CD4-positive, alpha-beta memory T cell (primary cell): ENCODE measurements around the gene GPR107. TPM values are rescaled to one million over a fixed set of nuclear protein-coding genes. Genes with fewer than 3 reads are reported as not detected.

Source experiments
- CTCF ChIA-PET: fragments of 350-600 bp; sonication (Branson Sonifier 250); formaldehyde crosslinking; loops from one replicate; lab custom pipeline; 2021; ENCODE audit warnings: inconsistent platforms; ENCODE audit not compliant: partially characterized antibody; lab: Charles Lee
- POLR2A ChIA-PET: fragments of 350-600 bp; sonication (Branson Sonifier 250); formaldehyde crosslinking; loops from one replicate; lab custom pipeline; 2021; ENCODE audit not compliant: partially characterized antibody; lab: Charles Lee
- DNase-seq, 5 donors: peaks; one replicate each; pipeline versions ENCODE4 v3.0.0 to v3.0.0-alpha.2; 2020 to 2022; ENCODE audit warnings: mixed read lengths in 1 of 5
- H3K27ac ChIP-seq: one replicate; pipeline ENCODE4 v1.7.0; 2013; ENCODE audit warnings: low read depth, low read length
- H3K27me3 ChIP-seq: 2 replicates; pipeline ENCODE4 v1.7.0; 2013; ENCODE audit warnings: mild to moderate bottlenecking, low read length, moderate library complexity; ENCODE audit not compliant: insufficient read depth
- H3K36me3 ChIP-seq: 2 replicates; pipeline ENCODE4 v1.7.0; 2013; ENCODE audit warnings: mild to moderate bottlenecking, low read length, moderate library complexity; ENCODE audit not compliant: insufficient read depth
- H3K4me1 ChIP-seq: 2 replicates; pipeline ENCODE4 v1.7.0; 2013; ENCODE audit warnings: mild to moderate bottlenecking, low read length, moderate library complexity; ENCODE audit not compliant: insufficient read depth
- H3K4me3 ChIP-seq, 2 donors: one replicate each; pipeline ENCODE4 v1.7.0; 2013; ENCODE audit warnings: low read length in 2 of 2, mild to moderate bottlenecking in 1 of 2
- H3K9me3 ChIP-seq, 2 donors: one replicate each; pipeline ENCODE4 v1.7.0; 2013; ENCODE audit warnings: low read length in 2 of 2, control low read depth in 1 of 2; ENCODE audit not compliant: control insufficient read depth in 1 of 2
- H3K27ac Mint-ChIP-seq, 7 donors: one replicate each; pipeline ENCODE4 v1.8.0; 2020 to 2021; ENCODE audit warnings: mixed read lengths in 7 of 7, mild to moderate bottlenecking in 6 of 7, inconsistent platforms in 3 of 7, moderate library complexity in 3 of 7
- H3K27me3 Mint-ChIP-seq, 2 donors: one replicate each; pipeline ENCODE4 v1.8.0; 2020 to 2021; ENCODE audit warnings: mixed read lengths in 2 of 2
- H3K36me3 Mint-ChIP-seq, 2 donors: one replicate each; pipeline ENCODE4 v1.8.0; 2020 to 2021; ENCODE audit warnings: mixed read lengths in 2 of 2, inconsistent platforms in 1 of 2, mild to moderate bottlenecking in 1 of 2
- H3K4me1 Mint-ChIP-seq, 4 donors: one replicate each; pipeline ENCODE4 v1.8.0; 2020 to 2021; ENCODE audit warnings: mixed read lengths in 4 of 4, mild to moderate bottlenecking in 1 of 4
- H3K4me3 Mint-ChIP-seq, 8 donors: one replicate each; pipeline ENCODE4 v1.8.0; 2020 to 2021; ENCODE audit warnings: mixed read lengths in 8 of 8, mild to moderate bottlenecking in 7 of 8, moderate library complexity in 6 of 8, inconsistent platforms in 3 of 8
- H3K9me3 Mint-ChIP-seq, 8 donors: one replicate each; pipeline ENCODE4 v1.8.0; 2020 to 2021; ENCODE audit warnings: mixed read lengths in 8 of 8, mild to moderate bottlenecking in 5 of 8, inconsistent platforms in 3 of 8, moderate library complexity in 1 of 8
- intact Hi-C: fragments of 100-400 bp; cut with micrococcal nuclease; formaldehyde crosslinking; loops from one replicate; pipeline ENCODE4 v1.15.1; 2023
- polyA plus RNA-seq, 2 donors: library from polyadenylated mRNA; unstranded; fragments of 300-500 nt; fragmentation: Illumina TruSeq; gene quantifications; one replicate each; pipeline ENCODE4 v1.2.3, GENCODE V29; 2021
- total RNA-seq, 2 experiments: library from RNA; stranded (reverse); gene quantifications; one replicate each; pipeline ENCODE4 v1.2.3, GENCODE V29; 2021

GPR107 gene
- total and polyA plus RNA-seq, 4 experiments from 2014 or later, result 2.2 to 24.4 (median 13.6) TPM

GRCh38 chr9:130142641-130143040, 88.9 kb downstream of the GPR107 start:
- Mint-ChIP-seq H3K27ac (no peak overlapping the region), H3K9me3 (no peaks in the 10 kb centered on the region), H3K4me3 (no peak overlapping the region), H3K36me3 (peaks cover 3 to 7% of the 10 kb centered on the region in 2 donors), H3K27me3 (peaks cover 13 to 23% of the 10 kb centered on the region in 2 donors), H3K4me1 (peaks cover 12 to 36% (median 19%) of the 10 kb centered on the region in 4 donors)
- no peak overlapping the region for H3K27ac ChIP-seq
- H3K4me1 ChIP-seq, result peaks cover 16% of the 10 kb centered on the region
- no peak for DNase-seq
- H3K9me3 ChIP-seq, result no peaks in the 10 kb centered on the region
- POLR2A ChIA-PET, result no interaction called here
- intact Hi-C loops, result no loop called here
- no peaks in the 10 kb centered on the region for H3K27me3 ChIP-seq
- no peaks in the 10 kb centered on the region for H3K36me3 ChIP-seq
- CTCF ChIA-PET, result no interaction called here
- H3K4me3 ChIP-seq, result no peak overlapping the region

- H3K4me1 ChIP-seq, result peaks cover 15% of the 10 kb centered on the region
- peaks cover 15 to 25% of the 10 kb centered on the region in 2 donors for H3K27me3 Mint-ChIP-seq
- no peaks in the 10 kb centered on the region for H3K9me3 ChIP-seq
- intact Hi-C loops, result no loop called here
- no peaks in the 10 kb centered on the region for H3K27me3 ChIP-seq
- peaks cover 12 to 35% (median 17%) of the 10 kb centered on the region in 4 donors for H3K4me1 Mint-ChIP-seq
- peaks cover 0 to 6% of the 10 kb centered on the region in 2 donors for H3K36me3 Mint-ChIP-seq
- H3K4me3 Mint-ChIP-seq, result peak overlapping the region in 1 of 8 donors; percentile 43
- no peak for DNase-seq
- H3K9me3 Mint-ChIP-seq, result no peaks in the 10 kb centered on the region
- no peak overlapping the region for H3K27ac ChIP-seq
- POLR2A ChIA-PET, result no interaction called here
- H3K4me3 ChIP-seq, result no peak overlapping the region
- CTCF ChIA-PET, result no interaction called here
- peak overlapping the region in 1 of 7 donors; percentile 14 for H3K27ac Mint-ChIP-seq
- no peaks in the 10 kb centered on the region for H3K36me3 ChIP-seq
Observed at GRCh38 chr9:130143279-130143893, 89.7 kb downstream of the GPR107 start.

- Mint-ChIP-seq H3K27me3 (peaks cover 15 to 25% of the 10 kb centered on the region in 2 donors), H3K27ac (peak overlapping the region in 1 of 7 donors; percentile 14), H3K36me3 (peaks cover 0 to under 1% of the 10 kb centered on the region in 2 donors), H3K9me3 (no peaks in the 10 kb centered on the region), H3K4me1 (peaks cover 6 to 29% (median 11%) of the 10 kb centered on the region in 4 donors), H3K4me3 (peak overlapping the region in 2 of 8 donors; percentile 36 to 43)
- Histone ChIP-seq H3K4me3 (no peak overlapping the region), H3K36me3 (no peaks in the 10 kb centered on the region), H3K27ac (no peak overlapping the region), H3K4me1 (peaks cover 9% of the 10 kb centered on the region), H3K27me3 (no peaks in the 10 kb centered on the region), H3K9me3 (no peaks in the 10 kb centered on the region)
- POLR2A ChIA-PET, result no interaction called here
- DNase-seq, result no peak
- intact Hi-C loops, result no loop called here
- CTCF ChIA-PET, result interaction anchor here (1.4 kb wide), 1 partner anchor 37 kb away, joined by 3 read pairs; no protein-coding TSS in a partner anchor
Observed at GRCh38 chr9:130143958-130144366, 90.3 kb downstream of the GPR107 start.

DNA sequence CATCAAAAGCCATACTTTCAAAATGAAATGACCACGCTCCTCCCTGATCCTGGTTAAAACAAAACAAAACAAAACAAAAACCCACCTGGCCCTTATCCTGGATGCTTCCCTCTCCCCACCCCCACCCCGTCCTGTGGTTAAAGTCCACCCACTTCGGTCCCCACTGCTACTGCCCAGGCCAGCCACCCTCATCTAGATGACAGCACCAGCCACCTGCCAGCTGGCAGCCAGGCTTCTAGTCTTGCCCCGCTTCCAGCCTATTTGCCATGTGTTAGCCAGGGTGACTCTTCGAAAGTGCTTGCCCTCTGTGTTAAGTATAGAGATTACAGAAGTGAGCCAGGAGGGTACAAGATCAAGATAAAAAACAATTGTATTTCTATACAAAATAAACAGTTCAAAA, 91.0 kb downstream of the GPR107 start:
- H3K36me3 ChIP-seq, result no peaks in the 10 kb centered on the region
- POLR2A ChIA-PET, result no interaction called here
- CTCF ChIA-PET, result interaction anchor here (1.4 kb wide), 1 partner anchor 37 kb away, joined by 3 read pairs; no protein-coding TSS in a partner anchor
- peaks cover 4% of the 10 kb centered on the region for H3K4me1 ChIP-seq
- intact Hi-C loops, result no loop called here
- H3K27me3 ChIP-seq, result no peaks in the 10 kb centered on the region
- Mint-ChIP-seq H3K4me3 (no peak overlapping the region), H3K27ac (no peak overlapping the region), H3K27me3 (peaks cover 15 to 25% of the 10 kb centered on the region in 2 donors), H3K4me1 (peaks cover 3 to 23% (median 6%) of the 10 kb centered on the region in 4 donors), H3K36me3 (no peaks in the 10 kb centered on the region), H3K9me3 (no peaks in the 10 kb centered on the region)
- H3K27ac ChIP-seq, result no peak overlapping the region
- no peak overlapping the region for H3K4me3 ChIP-seq
- no peak for DNase-seq
- no peaks in the 10 kb centered on the region for H3K9me3 ChIP-seq

DNA sequence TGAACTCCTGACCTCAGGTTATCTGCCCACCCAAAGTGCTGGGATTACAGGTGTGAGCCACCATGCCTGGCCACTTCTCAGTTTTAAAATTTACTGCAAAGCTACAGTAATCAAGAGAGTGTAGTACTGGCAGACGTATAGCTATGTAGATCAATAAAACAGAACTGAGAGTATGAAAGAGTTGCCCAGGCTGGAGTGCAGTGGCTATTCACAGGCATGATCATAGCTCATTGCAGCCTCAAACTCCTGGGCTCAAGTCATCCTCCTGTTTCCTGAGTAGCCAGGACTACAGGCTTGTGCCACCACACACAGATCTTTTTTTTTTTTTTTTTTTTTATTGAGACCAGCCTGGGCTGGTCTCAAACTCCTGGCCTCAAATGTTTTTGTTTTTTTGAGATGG, 92.0 kb downstream of the GPR107 start:
- intact Hi-C loops, result no loop called here
- peaks cover 15 to 25% of the 10 kb centered on the region in 2 donors for H3K27me3 Mint-ChIP-seq
- H3K27ac ChIP-seq, result no peak overlapping the region
- H3K4me1 ChIP-seq, result peaks cover 4% of the 10 kb centered on the region
- H3K27me3 ChIP-seq, result no peaks in the 10 kb centered on the region
- H3K36me3 ChIP-seq, result no peaks in the 10 kb centered on the region
- peaks cover 0 to 14% (median 5%) of the 10 kb centered on the region in 4 donors for H3K4me1 Mint-ChIP-seq
- no peak overlapping the region for H3K4me3 Mint-ChIP-seq
- H3K4me3 ChIP-seq, result no peak overlapping the region
- no peaks in the 10 kb centered on the region for H3K9me3 ChIP-seq
- H3K36me3 Mint-ChIP-seq, result no peaks in the 10 kb centered on the region
- no peaks in the 10 kb centered on the region for H3K9me3 Mint-ChIP-seq
- CTCF ChIA-PET, result no interaction called here
- POLR2A ChIA-PET, result no interaction called here
- no peak for DNase-seq
- H3K27ac Mint-ChIP-seq, result peak overlapping the region in 1 of 7 donors; percentile 61

GRCh38 chr9:130147198-130147597, 93.5 kb downstream of the GPR107 start:
- Mint-ChIP-seq H3K27me3 (peaks cover 15 to 25% of the 10 kb centered on the region in 2 donors), H3K9me3 (no peaks in the 10 kb centered on the region), H3K27ac (no peak overlapping the region), H3K4me1 (peaks cover 0 to 14% (median 4%) of the 10 kb centered on the region in 4 donors), H3K4me3 (no peak overlapping the region), H3K36me3 (no peaks in the 10 kb centered on the region)
- H3K27ac ChIP-seq, result no peak overlapping the region
- H3K9me3 ChIP-seq, result no peaks in the 10 kb centered on the region
- H3K36me3 ChIP-seq, result no peaks in the 10 kb centered on the region
- no peaks in the 10 kb centered on the region for H3K27me3 ChIP-seq
- no peak for DNase-seq
- peaks cover 4% of the 10 kb centered on the region for H3K4me1 ChIP-seq
- CTCF ChIA-PET, result no interaction called here
- intact Hi-C loops, result no loop called here
- POLR2A ChIA-PET, result interaction anchor here (1.3 kb wide), 1 partner anchor 19 kb away, joined by 3 read pairs; no protein-coding TSS in a partner anchor
- no peak overlapping the region for H3K4me3 ChIP-seq

GRCh38 chr9:130147910-130148309, 94.2 kb downstream of the GPR107 start:
- Mint-ChIP-seq H3K4me3 (no peak overlapping the region), H3K4me1 (peaks cover 0 to 14% (median 4%) of the 10 kb centered on the region in 4 donors), H3K36me3 (no peaks in the 10 kb centered on the region), H3K27ac (no peak overlapping the region), H3K9me3 (no peaks in the 10 kb centered on the region), H3K27me3 (peaks cover 15 to 25% of the 10 kb centered on the region in 2 donors)
- ChIA-PET POLR2A (interaction anchor here (1.3 kb wide), 1 partner anchor 20 kb away, joined by 3 read pairs; no protein-coding TSS in a partner anchor), CTCF (no interaction called here)
- no peak for DNase-seq
- peaks cover 4% of the 10 kb centered on the region for H3K4me1 ChIP-seq
- H3K36me3 ChIP-seq, result no peaks in the 10 kb centered on the region
- no peak overlapping the region for H3K27ac ChIP-seq
- H3K9me3 ChIP-seq, result no peaks in the 10 kb centered on the region
- no peak overlapping the region for H3K4me3 ChIP-seq
- H3K27me3 ChIP-seq, result no peaks in the 10 kb centered on the region
- intact Hi-C loops, result no loop called here
